HepG2 (cell line): ENCODE results near the gene DNMT3B.

ENCODE experiments used
- DNMT1 ChIP-seq: sonication (generic); formaldehyde crosslinking; IDR thresholded peaks from 2 replicates; pipeline ENCODE4 v1.5.1; 2020; ENCODE audit warnings: mild to moderate bottlenecking, missing genetic modification reagents
- POLR2A ChIP-seq, 2 experiments: IDR thresholded peaks; 2 replicates each; pipeline ENCODE4 v1.6.1; 2011; ENCODE audit warnings: low read depth in 2 of 2, low read length in 2 of 2, mild to moderate bottlenecking in 1 of 2, moderate library complexity in 1 of 2; ENCODE audit not compliant: insufficient read depth in 1 of 2
- TF ChIP-seq, protein P1 (sequence below): sonication (generic); formaldehyde crosslinking; IDR thresholded peaks from 2 replicates; pipeline ENCODE4 v1.5.0; 2020; ENCODE audit warnings: mild to moderate bottlenecking, missing genetic modification reagents, moderate library complexity
- TF ChIP-seq, protein P2 (sequence below): sonication (generic); formaldehyde crosslinking; IDR thresholded peaks from 2 replicates; pipeline ENCODE4 v1.8.1; 2023; ENCODE audit warnings: missing genetic modification reagents, inconsistent platforms, borderline replicate concordance

DNA sequence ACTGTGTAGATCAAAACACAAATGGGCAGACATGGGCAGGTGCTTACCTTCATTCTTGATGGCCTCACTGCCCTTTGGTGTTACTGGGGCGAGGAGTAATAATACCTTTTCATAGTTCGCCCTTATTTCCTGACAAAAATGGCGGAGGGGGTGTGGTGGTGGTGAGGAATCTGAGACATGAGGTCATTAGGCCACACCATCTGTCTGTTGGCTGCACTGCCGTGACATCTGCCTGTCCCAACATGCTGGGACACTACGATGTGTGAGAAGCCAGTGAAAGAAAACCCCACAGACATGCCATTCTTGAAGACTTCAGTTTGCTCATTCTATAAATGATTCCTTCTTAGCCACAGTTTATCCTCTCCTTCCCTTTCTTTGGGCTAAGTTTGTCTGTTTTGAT is 44.2 kb downstream of the DNMT3B start:
- TF ChIP-seq POLR2A (IDR thresholded peaks at IDR 0.05; ENCODE audit: insufficient read depth in 1 of 2, low read depth in 2 of 2, low read length in 2 of 2) (no peak), DNMT1 (no peak)
- TF ChIP-seq, protein P1, sequence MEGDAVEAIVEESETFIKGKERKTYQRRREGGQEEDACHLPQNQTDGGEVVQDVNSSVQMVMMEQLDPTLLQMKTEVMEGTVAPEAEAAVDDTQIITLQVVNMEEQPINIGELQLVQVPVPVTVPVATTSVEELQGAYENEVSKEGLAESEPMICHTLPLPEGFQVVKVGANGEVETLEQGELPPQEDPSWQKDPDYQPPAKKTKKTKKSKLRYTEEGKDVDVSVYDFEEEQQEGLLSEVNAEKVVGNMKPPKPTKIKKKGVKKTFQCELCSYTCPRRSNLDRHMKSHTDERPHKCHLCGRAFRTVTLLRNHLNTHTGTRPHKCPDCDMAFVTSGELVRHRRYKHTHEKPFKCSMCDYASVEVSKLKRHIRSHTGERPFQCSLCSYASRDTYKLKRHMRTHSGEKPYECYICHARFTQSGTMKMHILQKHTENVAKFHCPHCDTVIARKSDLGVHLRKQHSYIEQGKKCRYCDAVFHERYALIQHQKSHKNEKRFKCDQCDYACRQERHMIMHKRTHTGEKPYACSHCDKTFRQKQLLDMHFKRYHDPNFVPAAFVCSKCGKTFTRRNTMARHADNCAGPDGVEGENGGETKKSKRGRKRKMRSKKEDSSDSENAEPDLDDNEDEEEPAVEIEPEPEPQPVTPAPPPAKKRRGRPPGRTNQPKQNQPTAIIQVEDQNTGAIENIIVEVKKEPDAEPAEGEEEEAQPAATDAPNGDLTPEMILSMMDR (CRISPR knock-in tag): no peak
- TF ChIP-seq, protein P2, sequence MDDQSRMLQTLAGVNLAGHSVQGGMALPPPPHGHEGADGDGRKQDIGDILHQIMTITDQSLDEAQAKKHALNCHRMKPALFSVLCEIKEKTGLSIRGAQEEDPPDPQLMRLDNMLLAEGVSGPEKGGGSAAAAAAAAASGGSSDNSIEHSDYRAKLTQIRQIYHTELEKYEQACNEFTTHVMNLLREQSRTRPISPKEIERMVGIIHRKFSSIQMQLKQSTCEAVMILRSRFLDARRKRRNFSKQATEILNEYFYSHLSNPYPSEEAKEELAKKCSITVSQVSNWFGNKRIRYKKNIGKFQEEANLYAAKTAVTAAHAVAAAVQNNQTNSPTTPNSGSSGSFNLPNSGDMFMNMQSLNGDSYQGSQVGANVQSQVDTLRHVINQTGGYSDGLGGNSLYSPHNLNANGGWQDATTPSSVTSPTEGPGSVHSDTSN (CRISPR knock-in tag): no peak
